SK-N-SH treated with all-trans-retinoic acid at 6 μM for 48 hours (cell line): ENCODE measurements around the gene BRPF3.

Source experiments
- ATAC-seq: fragments of 200-7000 bp; cut with Tn5 transposase; 3 replicates; pipeline ENCODE4 v1.9.1; 2020; ENCODE audit warnings: mild to moderate bottlenecking, moderate library complexity
- ARNTL ChIP-seq: fragments of 450-650 bp; formaldehyde crosslinking; IDR thresholded peaks from 2 replicates; pipeline ENCODE4 v1.5.0; 2020; ENCODE audit warnings: low read depth, mild to moderate bottlenecking, moderate library complexity, borderline replicate concordance
- BACH2 ChIP-seq: fragments of 250-450 bp; sonication (Bioruptor Pico); IDR thresholded peaks from 2 replicates; pipeline ENCODE4 v1.9.0; 2021; ENCODE audit warnings: mild to moderate bottlenecking, borderline replicate concordance
- CSDC2 ChIP-seq: fragments of 250-450 bp; sonication (Bioruptor Pico); IDR thresholded peaks from 2 replicates; pipeline ENCODE4 v1.5.0; 2020; ENCODE audit warnings: mild to moderate bottlenecking, moderate library complexity
- ESRRG ChIP-seq: fragments of 250-450 bp; sonication (Bioruptor Pico); IDR thresholded peaks from 2 replicates; pipeline ENCODE4 v1.6.1; 2021; ENCODE audit warnings: mild to moderate bottlenecking
- GLIS3 ChIP-seq: fragments of 250-450 bp; sonication (Bioruptor Pico); IDR thresholded peaks from 2 replicates; pipeline ENCODE4 v1.5.0; 2020; ENCODE audit warnings: mild to moderate bottlenecking, moderate library complexity
- ISL1 ChIP-seq: fragments of 250-450 bp; sonication (Bioruptor Pico); IDR thresholded peaks from 2 replicates; pipeline ENCODE4 v2.1.2; 2022; ENCODE audit warnings: mild to moderate bottlenecking, moderate library complexity
- PPARA ChIP-seq: fragments of 250-450 bp; sonication (Bioruptor Pico); IDR thresholded peaks from 2 replicates; pipeline ENCODE4 v1.5.0; 2020; ENCODE audit warnings: mild to moderate bottlenecking, borderline replicate concordance
- SNAI2 ChIP-seq: fragments of 250-450 bp; sonication (Bioruptor Pico); IDR thresholded peaks from 2 replicates; pipeline ENCODE4 v1.5.0; 2020; ENCODE audit warnings: mild to moderate bottlenecking, moderate library complexity
- TCF4 ChIP-seq: fragments of 250-450 bp; sonication (Bioruptor Pico); IDR thresholded peaks from 2 replicates; pipeline ENCODE4 v1.8.0; 2021; ENCODE audit warnings: mild to moderate bottlenecking, moderate library complexity, borderline replicate concordance
- ZC3H10 ChIP-seq: fragments of 250-450 bp; sonication (Bioruptor Pico); IDR thresholded peaks from 2 replicates; pipeline ENCODE4 v1.5.1; 2021; ENCODE audit warnings: mild to moderate bottlenecking, moderate library complexity
- ZFP3 ChIP-seq: fragments of 250-450 bp; sonication (Bioruptor Pico); IDR thresholded peaks from 2 replicates; pipeline ENCODE4 v1.5.0; 2020; ENCODE audit warnings: mild to moderate bottlenecking, moderate library complexity
- ZFP30 ChIP-seq: fragments of 450-650 bp; formaldehyde crosslinking; IDR thresholded peaks from 2 replicates; pipeline ENCODE4 v1.5.0; 2022; ENCODE audit warnings: mild to moderate bottlenecking, moderate library complexity
- ZNF565 ChIP-seq: fragments of 450-650 bp; formaldehyde crosslinking; conservative IDR thresholded peaks from 2 replicates; pipeline ENCODE4 v1.5.0; 2020; ENCODE audit warnings: low read depth, mild to moderate bottlenecking, moderate library complexity
- ZNF70 ChIP-seq: fragments of 450-650 bp; formaldehyde crosslinking; IDR thresholded peaks from 2 replicates; pipeline ENCODE4 v1.5.0; 2020; ENCODE audit warnings: mild to moderate bottlenecking, moderate library complexity
- ZNF8 ChIP-seq: fragments of 450-650 bp; formaldehyde crosslinking; IDR thresholded peaks from 2 replicates; pipeline ENCODE4 v1.5.0; 2020; ENCODE audit warnings: mild to moderate bottlenecking, moderate library complexity
- TF ChIP-seq, protein P1 (sequence below): fragments of 250-450 bp; sonication (Bioruptor Pico); IDR thresholded peaks from 2 replicates; pipeline ENCODE4 v1.8.0; 2020; ENCODE audit warnings: mild to moderate bottlenecking, moderate library complexity, borderline replicate concordance
- TF ChIP-seq, protein P2 (sequence below): fragments of 250-450 bp; sonication (Bioruptor Pico); IDR thresholded peaks from 2 replicates; pipeline ENCODE4 v1.5.0; 2020; ENCODE audit warnings: mild to moderate bottlenecking, moderate library complexity
- TF ChIP-seq, protein P3 (sequence below): fragments of 250-450 bp; sonication (Bioruptor Pico); IDR thresholded peaks from 2 replicates; pipeline ENCODE4 v1.5.1; 2021; ENCODE audit warnings: mild to moderate bottlenecking, moderate library complexity
- TF ChIP-seq, protein P4 (sequence below): fragments of 250-450 bp; sonication (Bioruptor Pico); IDR thresholded peaks from 2 replicates; pipeline ENCODE4 v1.5.1; 2020; ENCODE audit warnings: low read depth, mild to moderate bottlenecking, moderate library complexity
- TF ChIP-seq, protein P5 (sequence below): fragments of 250-450 bp; sonication (Bioruptor Pico); IDR thresholded peaks from 2 replicates; pipeline ENCODE4 v1.8.0; 2021; ENCODE audit warnings: low read depth, mild to moderate bottlenecking, moderate library complexity, borderline replicate concordance

The BRPF3 gene

DNA sequence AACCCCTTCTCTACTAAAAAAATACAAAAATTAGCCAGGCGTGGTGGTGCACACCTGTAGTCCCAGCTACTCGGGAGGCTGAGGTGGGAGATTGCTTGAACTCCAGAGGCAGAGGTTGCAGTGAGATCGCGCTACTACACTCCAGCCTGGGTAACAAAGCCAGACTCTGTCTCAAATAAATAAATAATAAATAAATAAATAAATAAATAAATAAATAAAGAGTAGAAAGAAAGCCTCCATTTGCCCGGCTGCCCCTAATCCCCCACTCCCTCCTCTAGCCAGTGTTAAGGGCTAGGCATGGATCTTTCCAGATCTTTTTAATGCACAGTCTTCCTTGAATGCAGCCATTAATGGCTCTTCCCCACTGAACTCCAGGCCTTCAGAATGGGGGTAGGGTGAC is 76.5 kb downstream of the BRPF3 start:
- TF ChIP-seq ESRRG (no peak), ZFP3 (no peak), PPARA (CRISPR knock-in tag) (no peak), ZNF565 (no peak)
- ATAC-seq = no peak

DNA sequence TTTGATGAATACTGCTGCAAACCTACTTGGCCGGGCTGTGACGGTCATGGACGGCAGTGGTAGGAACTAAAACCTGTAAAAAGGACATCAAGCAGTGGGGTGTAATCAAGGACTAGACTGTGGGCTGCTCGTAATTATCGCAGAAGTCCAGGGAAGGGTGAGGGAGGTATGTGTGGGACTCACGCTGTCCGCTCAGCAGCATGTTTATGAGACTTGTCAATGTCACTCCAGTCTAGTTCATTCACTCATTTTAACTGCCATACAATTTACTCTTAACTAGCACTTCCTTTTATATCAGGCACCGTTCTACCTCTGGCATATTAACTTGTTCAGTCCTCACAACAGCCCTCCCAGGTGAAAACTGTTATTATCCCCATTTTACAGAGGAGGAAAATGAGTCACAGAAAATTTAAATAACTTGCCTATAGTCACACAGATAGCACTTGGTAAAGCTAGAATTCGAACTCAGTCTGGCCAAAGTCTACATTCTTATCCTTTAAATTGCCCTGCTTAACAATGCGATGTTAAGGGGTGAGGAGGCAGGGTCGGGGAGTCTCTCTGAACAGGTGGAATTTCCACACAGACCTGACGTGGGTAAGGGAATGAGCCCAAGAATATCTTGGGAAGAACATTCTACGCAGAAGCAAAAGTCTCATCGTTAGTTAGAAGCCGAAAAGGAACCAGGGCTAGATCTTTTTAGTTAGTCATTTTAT is 77.4 kb downstream of the BRPF3 start:
- TF ChIP-seq, protein P1, sequence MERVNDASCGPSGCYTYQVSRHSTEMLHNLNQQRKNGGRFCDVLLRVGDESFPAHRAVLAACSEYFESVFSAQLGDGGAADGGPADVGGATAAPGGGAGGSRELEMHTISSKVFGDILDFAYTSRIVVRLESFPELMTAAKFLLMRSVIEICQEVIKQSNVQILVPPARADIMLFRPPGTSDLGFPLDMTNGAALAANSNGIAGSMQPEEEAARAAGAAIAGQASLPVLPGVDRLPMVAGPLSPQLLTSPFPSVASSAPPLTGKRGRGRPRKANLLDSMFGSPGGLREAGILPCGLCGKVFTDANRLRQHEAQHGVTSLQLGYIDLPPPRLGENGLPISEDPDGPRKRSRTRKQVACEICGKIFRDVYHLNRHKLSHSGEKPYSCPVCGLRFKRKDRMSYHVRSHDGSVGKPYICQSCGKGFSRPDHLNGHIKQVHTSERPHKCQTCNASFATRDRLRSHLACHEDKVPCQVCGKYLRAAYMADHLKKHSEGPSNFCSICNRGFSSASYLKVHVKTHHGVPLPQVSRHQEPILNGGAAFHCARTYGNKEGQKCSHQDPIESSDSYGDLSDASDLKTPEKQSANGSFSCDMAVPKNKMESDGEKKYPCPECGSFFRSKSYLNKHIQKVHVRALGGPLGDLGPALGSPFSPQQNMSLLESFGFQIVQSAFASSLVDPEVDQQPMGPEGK (CRISPR knock-in tag) = no peak
- no peak for TF ChIP-seq ZNF565
- TF ChIP-seq, protein P2, sequence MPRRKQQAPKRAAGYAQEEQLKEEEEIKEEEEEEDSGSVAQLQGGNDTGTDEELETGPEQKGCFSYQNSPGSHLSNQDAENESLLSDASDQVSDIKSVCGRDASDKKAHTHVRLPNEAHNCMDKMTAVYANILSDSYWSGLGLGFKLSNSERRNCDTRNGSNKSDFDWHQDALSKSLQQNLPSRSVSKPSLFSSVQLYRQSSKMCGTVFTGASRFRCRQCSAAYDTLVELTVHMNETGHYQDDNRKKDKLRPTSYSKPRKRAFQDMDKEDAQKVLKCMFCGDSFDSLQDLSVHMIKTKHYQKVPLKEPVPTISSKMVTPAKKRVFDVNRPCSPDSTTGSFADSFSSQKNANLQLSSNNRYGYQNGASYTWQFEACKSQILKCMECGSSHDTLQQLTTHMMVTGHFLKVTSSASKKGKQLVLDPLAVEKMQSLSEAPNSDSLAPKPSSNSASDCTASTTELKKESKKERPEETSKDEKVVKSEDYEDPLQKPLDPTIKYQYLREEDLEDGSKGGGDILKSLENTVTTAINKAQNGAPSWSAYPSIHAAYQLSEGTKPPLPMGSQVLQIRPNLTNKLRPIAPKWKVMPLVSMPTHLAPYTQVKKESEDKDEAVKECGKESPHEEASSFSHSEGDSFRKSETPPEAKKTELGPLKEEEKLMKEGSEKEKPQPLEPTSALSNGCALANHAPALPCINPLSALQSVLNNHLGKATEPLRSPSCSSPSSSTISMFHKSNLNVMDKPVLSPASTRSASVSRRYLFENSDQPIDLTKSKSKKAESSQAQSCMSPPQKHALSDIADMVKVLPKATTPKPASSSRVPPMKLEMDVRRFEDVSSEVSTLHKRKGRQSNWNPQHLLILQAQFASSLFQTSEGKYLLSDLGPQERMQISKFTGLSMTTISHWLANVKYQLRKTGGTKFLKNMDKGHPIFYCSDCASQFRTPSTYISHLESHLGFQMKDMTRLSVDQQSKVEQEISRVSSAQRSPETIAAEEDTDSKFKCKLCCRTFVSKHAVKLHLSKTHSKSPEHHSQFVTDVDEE (CRISPR knock-in tag) = no peak
- TF ChIP-seq ZC3H10 (CRISPR knock-in tag) = no peak
- TF ChIP-seq CSDC2 (CRISPR knock-in tag) = no peak
- TF ChIP-seq ZNF70 (CRISPR knock-in tag) = no peak
- no peak for TF ChIP-seq ARNTL
- TF ChIP-seq BACH2 (CRISPR knock-in tag) = no peak
- no peak for TF ChIP-seq ESRRG
- TF ChIP-seq, protein P3, sequence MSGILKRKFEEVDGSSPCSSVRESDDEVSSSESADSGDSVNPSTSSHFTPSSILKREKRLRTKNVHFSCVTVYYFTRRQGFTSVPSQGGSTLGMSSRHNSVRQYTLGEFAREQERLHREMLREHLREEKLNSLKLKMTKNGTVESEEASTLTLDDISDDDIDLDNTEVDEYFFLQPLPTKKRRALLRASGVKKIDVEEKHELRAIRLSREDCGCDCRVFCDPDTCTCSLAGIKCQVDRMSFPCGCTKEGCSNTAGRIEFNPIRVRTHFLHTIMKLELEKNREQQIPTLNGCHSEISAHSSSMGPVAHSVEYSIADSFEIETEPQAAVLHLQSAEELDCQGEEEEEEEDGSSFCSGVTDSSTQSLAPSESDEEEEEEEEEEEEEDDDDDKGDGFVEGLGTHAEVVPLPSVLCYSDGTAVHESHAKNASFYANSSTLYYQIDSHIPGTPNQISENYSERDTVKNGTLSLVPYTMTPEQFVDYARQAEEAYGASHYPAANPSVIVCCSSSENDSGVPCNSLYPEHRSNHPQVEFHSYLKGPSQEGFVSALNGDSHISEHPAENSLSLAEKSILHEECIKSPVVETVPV (CRISPR knock-in tag) = no peak
- no peak for TF ChIP-seq ZNF8
- no peak for TF ChIP-seq PPARA (CRISPR knock-in tag)
- TF ChIP-seq GLIS3 (CRISPR knock-in tag) = no peak
- no peak for TF ChIP-seq SNAI2
- no peak for TF ChIP-seq ISL1 (CRISPR knock-in tag)
- no peak for ATAC-seq

DNA sequence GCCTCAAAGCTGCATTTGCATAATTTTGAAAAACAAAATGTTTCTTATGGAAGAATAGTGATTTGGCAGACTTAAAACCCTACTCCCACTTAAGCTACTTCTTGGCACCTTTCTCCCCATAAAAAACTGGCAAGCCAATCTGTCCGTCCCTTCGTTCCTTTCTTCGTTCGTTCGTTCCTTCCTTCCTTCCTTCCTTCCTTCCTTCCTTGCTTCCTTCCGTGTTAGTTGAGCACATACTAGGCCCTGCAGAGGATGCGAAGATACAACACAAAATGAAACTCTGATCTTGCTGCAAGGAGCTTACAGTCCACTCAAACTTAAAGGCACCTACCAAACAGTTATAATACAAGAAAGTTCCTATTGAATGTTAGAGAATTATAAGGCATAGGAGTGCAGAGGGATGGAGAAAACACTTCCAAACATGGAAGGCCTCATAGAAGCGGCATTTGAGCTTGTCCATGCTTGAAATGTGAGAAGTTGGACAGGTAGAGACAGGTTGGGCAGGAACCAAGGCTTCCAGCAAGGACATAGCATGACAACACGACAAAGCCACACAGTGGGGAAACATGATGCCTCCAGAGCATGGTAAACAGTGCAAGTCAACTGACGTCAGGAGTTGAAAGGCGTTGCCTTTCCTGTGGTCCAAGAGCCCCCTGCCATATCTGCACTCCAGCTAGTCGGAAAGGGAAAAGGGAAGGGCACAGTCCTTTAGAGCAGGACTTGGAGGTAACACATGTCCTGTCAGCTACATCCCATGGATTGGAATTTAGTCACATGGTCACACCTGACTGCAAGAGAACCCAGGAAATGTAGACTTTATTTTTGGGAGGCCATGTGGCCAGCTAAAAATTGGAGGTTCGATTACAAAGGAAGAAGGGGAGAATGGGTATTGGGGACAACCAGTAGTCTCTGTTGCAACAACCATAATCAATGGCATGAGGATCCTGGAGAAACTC is 80.3 kb downstream of the BRPF3 start:
- ATAC-seq = no peak
- TF ChIP-seq ESRRG (no peak), ARNTL (no peak), TCF4 (CRISPR knock-in tag) (no peak)

DNA sequence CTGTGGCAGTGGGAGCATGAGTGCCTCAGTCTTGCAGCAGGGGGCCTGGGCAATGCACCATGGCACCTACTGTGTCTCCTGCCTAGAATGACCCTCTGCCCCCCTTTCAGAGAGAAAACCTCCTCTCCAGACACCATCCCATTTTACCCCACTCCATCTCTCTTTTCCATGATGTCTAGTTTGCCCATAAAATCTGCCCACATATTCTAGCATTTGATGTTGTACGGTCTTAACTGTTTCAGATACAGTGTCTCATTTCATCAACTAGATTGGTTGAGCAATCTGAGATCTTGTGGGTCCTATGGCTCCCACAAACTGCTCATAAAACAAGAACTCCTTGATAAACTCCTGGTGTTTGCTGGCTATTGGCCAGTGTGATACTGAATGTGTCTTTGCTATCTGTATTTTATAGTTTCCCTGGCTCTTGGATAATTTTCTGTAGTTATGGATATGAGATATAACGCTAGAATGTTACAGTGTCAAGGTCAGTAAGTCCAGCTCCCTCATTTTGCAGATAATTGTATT is 81.5 kb downstream of the BRPF3 start:
- ATAC-seq = no peak
- TF ChIP-seq, protein P4, sequence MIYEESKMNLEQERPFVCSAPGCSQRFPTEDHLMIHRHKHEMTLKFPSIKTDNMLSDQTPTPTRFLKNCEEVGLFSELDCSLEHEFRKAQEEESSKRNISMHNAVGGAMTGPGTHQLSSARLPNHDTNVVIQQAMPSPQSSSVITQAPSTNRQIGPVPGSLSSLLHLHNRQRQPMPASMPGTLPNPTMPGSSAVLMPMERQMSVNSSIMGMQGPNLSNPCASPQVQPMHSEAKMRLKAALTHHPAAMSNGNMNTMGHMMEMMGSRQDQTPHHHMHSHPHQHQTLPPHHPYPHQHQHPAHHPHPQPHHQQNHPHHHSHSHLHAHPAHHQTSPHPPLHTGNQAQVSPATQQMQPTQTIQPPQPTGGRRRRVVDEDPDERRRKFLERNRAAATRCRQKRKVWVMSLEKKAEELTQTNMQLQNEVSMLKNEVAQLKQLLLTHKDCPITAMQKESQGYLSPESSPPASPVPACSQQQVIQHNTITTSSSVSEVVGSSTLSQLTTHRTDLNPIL (CRISPR knock-in tag) = no peak
- TF ChIP-seq SNAI2 = no peak

DNA sequence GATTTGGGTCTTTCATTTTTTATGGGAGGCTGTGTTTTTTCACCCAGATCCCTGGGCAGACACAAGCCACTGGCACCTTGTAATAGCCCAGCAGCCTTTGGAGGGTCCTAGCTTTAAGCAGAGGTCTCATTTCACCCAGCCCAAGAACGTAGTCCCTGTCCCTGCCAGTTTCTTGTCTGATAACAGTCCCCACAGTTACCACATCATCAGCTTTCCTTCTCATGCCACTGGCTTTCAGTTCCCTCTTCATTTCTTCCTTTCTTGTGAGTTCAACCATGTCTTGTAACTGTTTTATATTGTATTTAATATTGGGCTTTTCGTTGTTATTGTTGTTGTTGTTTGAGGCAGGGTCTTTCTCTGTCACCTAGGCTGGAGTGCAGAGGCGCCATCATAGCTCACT is 83.9 kb downstream of the BRPF3 start:
- no peak for ATAC-seq
- TF ChIP-seq, protein P3 (CRISPR knock-in tag) = no peak
- TF ChIP-seq, protein P4 (CRISPR knock-in tag) = no peak
- TF ChIP-seq ZFP30 (CRISPR knock-in tag) (no peak), ZNF565 (no peak), ISL1 (CRISPR knock-in tag) (no peak), ZC3H10 (CRISPR knock-in tag) (no peak), CSDC2 (CRISPR knock-in tag) (no peak), ESRRG (no peak)
- TF ChIP-seq, protein P5, sequence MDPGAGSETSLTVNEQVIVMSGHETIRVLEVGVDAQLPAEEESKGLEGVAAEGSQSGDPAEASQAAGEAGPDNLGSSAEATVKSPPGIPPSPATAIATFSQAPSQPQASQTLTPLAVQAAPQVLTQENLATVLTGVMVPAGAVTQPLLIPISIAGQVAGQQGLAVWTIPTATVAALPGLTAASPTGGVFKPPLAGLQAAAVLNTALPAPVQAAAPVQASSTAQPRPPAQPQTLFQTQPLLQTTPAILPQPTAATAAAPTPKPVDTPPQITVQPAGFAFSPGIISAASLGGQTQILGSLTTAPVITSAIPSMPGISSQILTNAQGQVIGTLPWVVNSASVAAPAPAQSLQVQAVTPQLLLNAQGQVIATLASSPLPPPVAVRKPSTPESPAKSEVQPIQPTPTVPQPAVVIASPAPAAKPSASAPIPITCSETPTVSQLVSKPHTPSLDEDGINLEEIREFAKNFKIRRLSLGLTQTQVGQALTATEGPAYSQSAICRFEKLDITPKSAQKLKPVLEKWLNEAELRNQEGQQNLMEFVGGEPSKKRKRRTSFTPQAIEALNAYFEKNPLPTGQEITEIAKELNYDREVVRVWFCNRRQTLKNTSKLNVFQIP (CRISPR knock-in tag) = no peak
